Superior temporal gyrus (tissue), 1 donor: Measurements from ENCODE around the gene ATP10D.

Experiments
- DNase-seq: peaks from one replicate; pipeline ENCODE4 v3.0.0-alpha.2; 2016; ENCODE audit errors: extremely low spot score

ATP10D gene

GRCh38 chr4:47485047-47485692 lies at the start of gene ATP10D:
ATP10D (plus strand) TSS chr4:47485275; CDS start chr4:47512541, 27,266 bp downstream.
- DNase-seq: peak; percentile 95

- no peak for DNase-seq
These were observed 42.1 kb upstream of the ATP10D start for GRCh38 chr4:47442980-47443379.

GRCh38 chr4:47444031-47444430 lies 41.0 kb upstream of the ATP10D start:
- no peak for DNase-seq

- DNase-seq: no peak
These were observed 33.4 kb upstream of the ATP10D start for GRCh38 chr4:47451657-47452056.

GRCh38 chr4:47462799-47463234 lies 22.3 kb upstream of the ATP10D start:
- peak; percentile 42 for DNase-seq

- DNase-seq: peak; percentile 99
These were observed 21.7 kb upstream of the ATP10D start, which contains the start of gene COMMD8 for GRCh38 chr4:47463235-47463956. COMMD8 (minus strand) TSS chr4:47463702; CDS start chr4:47463651, 51 bp downstream.

GRCh38 chr4:47465004-47465403 lies 20.1 kb upstream of the ATP10D start:
- no peak for DNase-seq

GRCh38 chr4:47466056-47466785 lies 18.9 kb upstream of the ATP10D start:
- DNase-seq: no peak

GRCh38 chr4:47468706-47469365 lies 16.2 kb upstream of the ATP10D start:
- no peak for DNase-seq

- DNase-seq: no peak
These were observed 15.1 kb upstream of the ATP10D start for GRCh38 chr4:47469951-47470350.

- DNase-seq: no peak
These were observed 14.0 kb upstream of the ATP10D start for GRCh38 chr4:47471064-47471463.

- no peak for DNase-seq
These were observed 13.5 kb upstream of the ATP10D start for GRCh38 chr4:47471591-47471990.

- no peak for DNase-seq
These were observed 11.8 kb upstream of the ATP10D start for GRCh38 chr4:47473141-47473750.

GRCh38 chr4:47474799-47475198 lies 10.3 kb upstream of the ATP10D start:
- DNase-seq: no peak

- no peak for DNase-seq
These were observed 9.7 kb upstream of the ATP10D start for GRCh38 chr4:47475411-47475810.

GRCh38 chr4:47478804-47479203 lies 6.3 kb upstream of the ATP10D start:
- no peak for DNase-seq

GRCh38 chr4:47482326-47482725 lies 2.7 kb upstream of the ATP10D start:
- no peak for DNase-seq

- DNase-seq: no peak
These were observed 1.3 kb upstream of the ATP10D start for GRCh38 chr4:47483745-47484144.

- no peak for DNase-seq
These were observed 907 bp upstream of the ATP10D start for GRCh38 chr4:47484168-47484567.

- peak; percentile 59 for DNase-seq
These were observed 693 bp downstream of the ATP10D start for GRCh38 chr4:47485768-47486167.

- DNase-seq: peak; percentile 61
These were observed 1.2 kb downstream of the ATP10D start for GRCh38 chr4:47486231-47486673.
